KBM-7 (cell line): Measurements from ENCODE around the gene SMTNL2.
A peak's percentile ranks its signal among the peaks of the same experiment; 100 is the strongest.
"Not testable (repeated sequence)": the region's sequence is repeated elsewhere in the genome, so short reads cannot be mapped to it uniquely, and the experiment has no call there.

Experiments
- DNase-seq: peaks from one replicate; pipeline ENCODE4 v3.0.0-alpha.2; 2015
- in situ Hi-C: fragments of 300-500 bp; cut with MboI; formaldehyde crosslinking; loops from 2 replicates; pipeline ENCODE4 v1.14.3; 2020; ENCODE audit warnings: low sequenced_read_pairs, low pct_unique_long_range_greater_than_20kb, mixed read lengths

The SMTNL2 gene

GRCh38 chr17:4593021-4593421, 8.7 kb downstream of the SMTNL2 start:
- no peak for DNase-seq
- in situ Hi-C loops, result loop anchor here (25.0 kb wide), 1 partner anchor 294 kb away; the partner anchor contains the start of gene C17orf107

- DNase-seq, result no peak
- in situ Hi-C loops, result loop anchor here (25.0 kb wide), 1 partner anchor 293 kb away; the partner anchor contains the start of gene C17orf107
Observed at GRCh38 chr17:4594406-4594805, 10.1 kb downstream of the SMTNL2 start.

GRCh38 chr17:4594931-4595684, 10.8 kb downstream of the SMTNL2 start:
- in situ Hi-C loops, result loop anchor here (25.0 kb wide), 1 partner anchor 292 kb away; the partner anchor contains the start of gene C17orf107
- peak; percentile 65 for DNase-seq

GRCh38 chr17:4595685-4596342, 11.5 kb downstream of the SMTNL2 start:
- not testable (repeated sequence) for DNase-seq
- in situ Hi-C loops, result loop anchor here (25.0 kb wide), 1 partner anchor 291 kb away; the partner anchor contains the start of gene C17orf107

GRCh38 chr17:4596636-4597380, 12.5 kb downstream of the SMTNL2 start:
- in situ Hi-C loops, result loop anchor here (25.0 kb wide), 1 partner anchor 290 kb away; the partner anchor contains the start of gene C17orf107
- no peak for DNase-seq

GRCh38 chr17:4597975-4598374, 13.6 kb downstream of the SMTNL2 start:
- DNase-seq, result no peak
- in situ Hi-C loops, result loop anchor here (25.0 kb wide), 1 partner anchor 289 kb away; the partner anchor contains the start of gene C17orf107

- no peak for DNase-seq
- in situ Hi-C loops, result loop anchor here (25.0 kb wide), 1 partner anchor 288 kb away; the partner anchor contains the start of gene C17orf107
Observed at GRCh38 chr17:4598776-4599504, 14.6 kb downstream of the SMTNL2 start.

GRCh38 chr17:4599505-4600281, 15.4 kb downstream of the SMTNL2 start:
- no peak for DNase-seq
- in situ Hi-C loops, result loop anchor here (25.0 kb wide), 1 partner anchor 288 kb away; the partner anchor contains the start of gene C17orf107

GRCh38 chr17:4600563-4600962, 16.2 kb downstream of the SMTNL2 start:
- in situ Hi-C loops, result no loop called here

GRCh38 chr17:4601326-4601725, 17.0 kb downstream of the SMTNL2 start:
- in situ Hi-C loops, result no loop called here
- DNase-seq, result no peak

More at GRCh38 chr17:4600563-4600962, 16.2 kb downstream of the SMTNL2 start:
- DNase-seq, result no peak

GRCh38 chr17:4602041-4602440, 17.7 kb downstream of the SMTNL2 start:
- in situ Hi-C loops, result no loop called here
- no peak for DNase-seq

- in situ Hi-C loops, result no loop called here
- DNase-seq, result no peak
Observed at GRCh38 chr17:4604111-4604644, 19.8 kb downstream of the SMTNL2 start.

- DNase-seq, in situ Hi-C loops: not testable (repeated sequence)
Observed at GRCh38 chr17:4604736-4605135, 20.4 kb downstream of the SMTNL2 start.

GRCh38 chr17:4605826-4606225, 21.5 kb downstream of the SMTNL2 start:
- in situ Hi-C loops, result no loop called here
- peak; percentile 25 for DNase-seq

- in situ Hi-C loops, result no loop called here
- DNase-seq, result no peak
Observed at GRCh38 chr17:4607261-4607741, 23.0 kb downstream of the SMTNL2 start.

- in situ Hi-C loops, result no loop called here
- DNase-seq, result peak; percentile 79
Observed at GRCh38 chr17:4607773-4608187, 23.5 kb downstream of the SMTNL2 start.

- no peak for DNase-seq
- in situ Hi-C loops, result no loop called here
Observed at GRCh38 chr17:4609761-4610160, 25.4 kb downstream of the SMTNL2 start.
